Measurements from ENCODE around the gene KDM7A. TPM values are rescaled to one million over a fixed set of nuclear protein-coding genes. Genes with fewer than 3 reads are reported as not detected.

KDM7A gene
- total and polyA plus RNA-seq, 10 of the 15 experiments (the other 5 are each of a cell fraction or from before 2014, with no cell fraction given) = 0.07 to 0.96 (median 0.74) TPM

DNA sequence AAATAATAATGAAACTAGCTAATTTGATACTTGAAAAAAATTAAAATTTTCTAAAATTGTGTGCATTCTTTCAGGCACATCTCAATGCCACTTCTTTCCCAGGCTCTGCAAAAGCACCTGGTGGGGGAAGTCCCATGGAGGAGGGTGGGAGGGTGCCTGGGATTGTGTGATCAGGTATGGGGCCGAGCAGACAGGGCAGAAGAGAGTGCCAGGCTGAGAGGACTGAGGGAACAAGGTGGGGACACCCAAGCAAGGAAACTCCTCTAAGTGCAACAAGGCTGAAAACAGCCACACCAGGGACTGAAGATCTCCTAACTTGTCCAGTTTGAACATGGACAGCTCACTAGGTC, 127.8 kb downstream of the KDM7A start:
- no TSS peak for BruUV-seq (replicated peaks)
- CTCF ChIA-PET = no interaction called here
- no peak overlapping the region for H3K4me2 ChIP-seq (ENCODE audit: control insufficient read depth, insufficient read depth)
- H3K9ac ChIP-seq (ENCODE audit: control insufficient read depth, insufficient read depth, low read length) = no peak overlapping the region
- SMC1A ChIA-PET (ENCODE audit: uncharacterized antibody, unreplicated experiment) = interaction anchor here (0.9 to 1.0 kb wide), 2 partner anchors 8 to 307 kb away, joined by 3 read pairs; no protein-coding TSS in a partner anchor
- no peak overlapping the region for H2AFZ ChIP-seq (ENCODE audit: control insufficient read depth, low read depth, low read length)
- no peaks in the 10 kb centered on the region for H3K27me3 ChIP-seq (replicated peaks in 1 of 2; ENCODE audit: control insufficient read depth in 2 of 2, insufficient read depth in 2 of 2, low read length in 1 of 2)
- H3K27ac ChIP-seq (ENCODE audit: control insufficient read depth, insufficient read depth) = no peak overlapping the region
- POLR2A ChIA-PET = interaction anchor here (0.6 kb wide), 1 partner anchor 199 kb away, joined by 4 read pairs; no protein-coding TSS in a partner anchor
- RAD21 ChIA-PET (ENCODE audit: unreplicated experiment) = no interaction called here
- intact Hi-C loops (cut with micrococcal nuclease; ENCODE audit: unreplicated experiment) (no loop called here), in situ Hi-C loops (cut with MboI) (no loop called here)
- H3K79me2 ChIP-seq (ENCODE audit: control insufficient read depth, insufficient read depth, low read length) = no peaks in the 10 kb centered on the region
- no peak overlapping the region for H3K4me3 ChIP-seq
- peaks cover 0 to 2% of the 10 kb centered on the region in 2 experiments; a peak in 1 of 4 replicates for H3K36me3 ChIP-seq (ENCODE audit: control insufficient read depth in 2 of 2, insufficient read depth in 2 of 2, low read length in 1 of 2)
- peaks cover 6% of the 10 kb centered on the region for H3K4me1 ChIP-seq (ENCODE audit: control insufficient read depth, insufficient read depth, low read length)
- WGBS (ENCODE audit: insufficient coverage, insufficient replicate concordance, low lambda C conversion rate, missing lambda C conversion rate) = 25% methylated on average over 1 of the region's 1 CpG
- H3K9me3 ChIP-seq (replicated peaks; ENCODE audit: control insufficient read depth, insufficient read depth, low read length) = no peaks in the 10 kb centered on the region
- FAIRE-seq (no peak), ATAC-seq (no peak), DNase-seq (ENCODE audit: low read depth, low spot score) (no peak)
- no peaks in the 10 kb centered on the region for H4K20me1 ChIP-seq (ENCODE audit: control insufficient read depth, insufficient read depth)
- TF ChIP-seq, protein P1, sequence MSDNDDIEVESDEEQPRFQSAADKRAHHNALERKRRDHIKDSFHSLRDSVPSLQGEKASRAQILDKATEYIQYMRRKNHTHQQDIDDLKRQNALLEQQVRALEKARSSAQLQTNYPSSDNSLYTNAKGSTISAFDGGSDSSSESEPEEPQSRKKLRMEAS (IDR thresholded peaks at IDR 0.05; ENCODE audit: low read depth, low read length) = no peak
- TF ChIP-seq SREBF2 (IDR thresholded peaks at IDR 0.05; ENCODE audit: low read length) = no peak
- TF ChIP-seq TCF7 (IDR thresholded peaks at IDR 0.05; ENCODE audit: borderline replicate concordance) = no peak
- no peak for TF ChIP-seq HDGF (IDR thresholded peaks at IDR 0.05)
- no peak for TF ChIP-seq KLF5 (IDR thresholded peaks at IDR 0.05; ENCODE audit: partially characterized antibody)

DNA sequence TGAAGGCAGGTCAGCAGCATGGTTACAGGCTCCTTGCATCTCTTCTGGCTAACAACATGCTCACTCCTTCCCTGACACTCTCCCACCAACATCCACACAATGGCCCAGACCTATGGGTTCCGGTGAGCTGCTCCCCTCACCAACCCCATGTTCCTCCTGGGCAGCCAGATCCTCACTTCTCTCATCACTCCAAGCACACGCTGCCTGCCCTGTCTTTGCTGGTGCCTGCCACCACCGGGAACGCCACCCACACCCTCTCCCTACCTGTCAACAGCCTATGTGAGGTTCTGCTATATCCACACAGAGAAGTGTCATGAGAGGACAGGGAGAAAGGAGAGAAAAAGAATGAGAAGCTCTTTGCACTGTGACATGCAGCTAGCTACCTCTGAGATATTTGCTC, 128.6 kb downstream of the KDM7A start:
- ATAC-seq (no peak), FAIRE-seq (no peak), DNase-seq (ENCODE audit: low read depth, low spot score) (no peak)
- TF ChIP-seq, protein P2, sequence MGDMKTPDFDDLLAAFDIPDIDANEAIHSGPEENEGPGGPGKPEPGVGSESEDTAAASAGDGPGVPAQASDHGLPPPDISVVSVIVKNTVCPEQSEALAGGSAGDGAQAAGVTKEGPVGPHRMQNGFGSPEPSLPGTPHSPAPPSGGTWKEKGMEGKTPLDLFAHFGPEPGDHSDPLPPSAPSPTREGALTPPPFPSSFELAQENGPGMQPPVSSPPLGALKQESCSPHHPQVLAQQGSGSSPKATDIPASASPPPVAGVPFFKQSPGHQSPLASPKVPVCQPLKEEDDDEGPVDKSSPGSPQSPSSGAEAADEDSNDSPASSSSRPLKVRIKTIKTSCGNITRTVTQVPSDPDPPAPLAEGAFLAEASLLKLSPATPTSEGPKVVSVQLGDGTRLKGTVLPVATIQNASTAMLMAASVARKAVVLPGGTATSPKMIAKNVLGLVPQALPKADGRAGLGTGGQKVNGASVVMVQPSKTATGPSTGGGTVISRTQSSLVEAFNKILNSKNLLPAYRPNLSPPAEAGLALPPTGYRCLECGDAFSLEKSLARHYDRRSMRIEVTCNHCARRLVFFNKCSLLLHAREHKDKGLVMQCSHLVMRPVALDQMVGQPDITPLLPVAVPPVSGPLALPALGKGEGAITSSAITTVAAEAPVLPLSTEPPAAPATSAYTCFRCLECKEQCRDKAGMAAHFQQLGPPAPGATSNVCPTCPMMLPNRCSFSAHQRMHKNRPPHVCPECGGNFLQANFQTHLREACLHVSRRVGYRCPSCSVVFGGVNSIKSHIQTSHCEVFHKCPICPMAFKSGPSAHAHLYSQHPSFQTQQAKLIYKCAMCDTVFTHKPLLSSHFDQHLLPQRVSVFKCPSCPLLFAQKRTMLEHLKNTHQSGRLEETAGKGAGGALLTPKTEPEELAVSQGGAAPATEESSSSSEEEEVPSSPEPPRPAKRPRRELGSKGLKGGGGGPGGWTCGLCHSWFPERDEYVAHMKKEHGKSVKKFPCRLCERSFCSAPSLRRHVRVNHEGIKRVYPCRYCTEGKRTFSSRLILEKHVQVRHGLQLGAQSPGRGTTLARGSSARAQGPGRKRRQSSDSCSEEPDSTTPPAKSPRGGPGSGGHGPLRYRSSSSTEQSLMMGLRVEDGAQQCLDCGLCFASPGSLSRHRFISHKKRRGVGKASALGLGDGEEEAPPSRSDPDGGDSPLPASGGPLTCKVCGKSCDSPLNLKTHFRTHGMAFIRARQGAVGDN (IDR thresholded peaks at IDR 0.05) = no peak
- 95% methylated on average over 4 of the region's 4 CpGs for WGBS (ENCODE audit: insufficient coverage, insufficient replicate concordance, low lambda C conversion rate, missing lambda C conversion rate)
- Histone ChIP-seq H3K79me2 (ENCODE audit: control insufficient read depth, insufficient read depth, low read length) (no peaks in the 10 kb centered on the region), H3K27ac (ENCODE audit: control insufficient read depth, insufficient read depth) (no peak overlapping the region), H3K36me3 (ENCODE audit: control insufficient read depth in 2 of 2, insufficient read depth in 2 of 2, low read length in 1 of 2) (peaks cover 0 to 2% of the 10 kb centered on the region in 2 experiments; a peak in 1 of 4 replicates), H3K27me3 (replicated peaks in 1 of 2; ENCODE audit: control insufficient read depth in 2 of 2, insufficient read depth in 2 of 2, low read length in 1 of 2) (no peaks in the 10 kb centered on the region), H3K4me2 (ENCODE audit: control insufficient read depth, insufficient read depth) (no peak overlapping the region), H3K4me3 (no peak overlapping the region), H3K9me3 (replicated peaks; ENCODE audit: control insufficient read depth, insufficient read depth, low read length) (no peaks in the 10 kb centered on the region), H3K9ac (ENCODE audit: control insufficient read depth, insufficient read depth, low read length) (no peak overlapping the region), H2AFZ (ENCODE audit: control insufficient read depth, low read depth, low read length) (no peak overlapping the region), H4K20me1 (ENCODE audit: control insufficient read depth, insufficient read depth) (no peaks in the 10 kb centered on the region), H3K4me1 (ENCODE audit: control insufficient read depth, insufficient read depth, low read length) (no peaks in the 10 kb centered on the region)
- ChIA-PET CTCF (no interaction called here), POLR2A (no interaction called here), RAD21 (ENCODE audit: unreplicated experiment) (no interaction called here), SMC1A (ENCODE audit: uncharacterized antibody, unreplicated experiment) (interaction anchor here (1.0 kb wide), 1 partner anchor 307 kb away, joined by 3 read pairs; no protein-coding TSS in a partner anchor)
- intact Hi-C loops (cut with micrococcal nuclease; ENCODE audit: unreplicated experiment) = no loop called here
- BruUV-seq (replicated peaks) = no TSS peak
- in situ Hi-C loops (cut with MboI) = no loop called here

Measured in GM12878 (cell line).